ENCODE results near the gene DCTD. TPM values are rescaled to one million over a fixed set of nuclear protein-coding genes. Genes with fewer than 3 reads are reported as not detected.

The DCTD gene
- total RNA-seq, 1 experiment from 2014 or later = 100 TPM

- no peaks in the 10 kb centered on the region for H3K4me1 ChIP-seq (ENCODE audit: insufficient read depth, low read length)
- H3K4ac ChIP-seq (ENCODE audit: low read depth, low read length) = no peak overlapping the region
- no peaks in the 10 kb centered on the region for H3K79me1 ChIP-seq (ENCODE audit: insufficient read depth, low read depth, low read length, poor library complexity, severe bottlenecking)
- no peak overlapping the region for H2BK15ac ChIP-seq (ENCODE audit: low read depth, low read length)
- H3K9me3 Mint-ChIP-seq = peaks cover 19 to 20% of the 10 kb centered on the region in 2 experiments
- H2BK5ac ChIP-seq (ENCODE audit: insufficient read length, low read length) = no peak overlapping the region
- no peak overlapping the region for H3K56ac ChIP-seq (ENCODE audit: insufficient read length, low read depth, low read length)
- no peak overlapping the region for H2BK12ac ChIP-seq (ENCODE audit: insufficient read length, low read depth, low read length)
- no peak overlapping the region for H2AK5ac ChIP-seq (ENCODE audit: insufficient read length, low read length)
- H4K20me1 ChIP-seq (ENCODE audit: control insufficient read depth, insufficient read depth, insufficient read length) = no peaks in the 10 kb centered on the region
- no peaks in the 10 kb centered on the region for H3K23me2 ChIP-seq (ENCODE audit: insufficient read length, low read depth, low read length, poor library complexity, severe bottlenecking)
- no peak overlapping the region for H3K4me3 Mint-ChIP-seq
- no peak overlapping the region for H2BK120ac ChIP-seq (ENCODE audit: low read depth, low read length, poor library complexity, severe bottlenecking)
- peaks cover 7% of the 10 kb centered on the region for H3K9me3 ChIP-seq (ENCODE audit: control insufficient read depth, low read depth, low read length)
- H4K8ac ChIP-seq (replicated peaks; ENCODE audit: insufficient read length, low read depth, low read length) = no peak overlapping the region
- no peaks in the 10 kb centered on the region for H3K27me3 ChIP-seq (ENCODE audit: insufficient read depth, low read length)
- H2BK20ac ChIP-seq (ENCODE audit: low read depth, low read length, poor library complexity, severe bottlenecking) = no peak overlapping the region
- no peak overlapping the region for H3T11ph ChIP-seq (ENCODE audit: low read length)
- no peak overlapping the region for H2AFZ ChIP-seq (ENCODE audit: low read length)
- H3K79me2 ChIP-seq (ENCODE audit: insufficient read depth, low read length) = no peaks in the 10 kb centered on the region
- H3K27ac ChIP-seq (ENCODE audit: insufficient read length, low read depth, low read length) = no peak overlapping the region
- no peak for TF ChIP-seq CTCF (conservative IDR thresholded peaks at IDR 0.05)
- no peak for DNase-seq
- peaks cover 10 to 20% of the 10 kb centered on the region in 2 experiments for H3K4me1 Mint-ChIP-seq
- H3K14ac ChIP-seq (ENCODE audit: insufficient read depth, low read length) = no peak overlapping the region
- no peak overlapping the region for H4K5ac ChIP-seq (ENCODE audit: insufficient read length, low read depth, low read length)
- H3K23ac ChIP-seq (ENCODE audit: insufficient read length, low read depth, low read length) = no peak overlapping the region
- no peak overlapping the region for H3K27ac Mint-ChIP-seq
- no peak overlapping the region for H3K9ac ChIP-seq (ENCODE audit: extremely low read depth, insufficient read length, low read length)
- no peak overlapping the region for H3K4me2 ChIP-seq (ENCODE audit: insufficient read depth, insufficient read length, low read length)
- peaks cover 17% of the 10 kb centered on the region for H3K27me3 Mint-ChIP-seq (ENCODE audit: low read depth)
- WGBS (ENCODE audit: extremely low coverage, insufficient read length, low lambda C conversion rate) = no CpG with 5 or more reads among the region's 15 CpGs
- H3K18ac ChIP-seq (ENCODE audit: insufficient read length, low read depth, low read length) = no peak overlapping the region
- H4K91ac ChIP-seq (ENCODE audit: insufficient read length, low read depth, low read length) = no peak overlapping the region
- H3K36me3 Mint-ChIP-seq (ENCODE audit: insufficient read depth in 1 of 3, low read depth in 3 of 3) = peaks cover 5 to 26% (median 6%) of the 10 kb centered on the region in 3 experiments
Observed at GRCh38 chr4:182853731-182854330, 63.4 kb downstream of the DCTD start.
